Placental pericyte (primary cell): ENCODE results near the gene AOX1. TPM values are rescaled to one million over a fixed set of nuclear protein-coding genes. Genes with fewer than 3 reads are reported as not detected.

ENCODE experiments used
- total RNA-seq: library from RNA; depleted of rRNA; stranded (reverse); fragments of >200 nt; gene quantifications from 2 replicates; pipeline ENCODE4 v1.2.3, GENCODE V29; 2012

Gene AOX1
- 1.8 and 11.9 TPM in 2 replicates for total RNA-seq

GRCh38 chr2:200585730-200586643 is at the start of gene AOX1:
TSS of gene AOX1 (plus strand) at chr2:200586014. CDS start at chr2:200586109, 95 bp downstream.

Other genes with a start within 250 kb of the AOX1 start
- 13.2 and 15.8 TPM in 2 replicates for gene KCTD18, start 75.9 kb upstream of the AOX1 start, total RNA-seq
- 1.1 and 23.3 TPM in 2 replicates for gene SGO2, start 59.8 kb upstream of the AOX1 start, total RNA-seq
- gene BZW1, start 225.9 kb downstream of the AOX1 start, total RNA-seq = 313 and 705 TPM in 2 replicates